Activated CD4-positive, alpha-beta T cell treated with anti-CD3 and anti-CD28 coated beads, Interleukin-2, amount 10 ng/mL, durations not matched to agents 7 days and 5 days (primary cell): ENCODE data around the gene IZUMO4. TPM values are rescaled to one million over a fixed set of nuclear protein-coding genes. Genes with fewer than 3 reads are reported as not detected.
A peak's percentile ranks its signal among the peaks of the same experiment; 100 is the strongest.

Source experiments
- CTCF ChIA-PET: fragments of 350-600 bp; sonication (Branson Sonifier 250); formaldehyde crosslinking; loops from one replicate; lab custom pipeline; 2021; ENCODE audit warnings: antibody characterized with exemption; lab: Charles Lee
- POLR2A ChIA-PET: fragments of 350-600 bp; sonication (Branson Sonifier 250); formaldehyde crosslinking; loops from one replicate; lab custom pipeline; 2021; ENCODE audit warnings: antibody characterized with exemption; lab: Charles Lee
- DNase-seq: peaks from one replicate; pipeline ENCODE4 v3.0.0-alpha.2; 2020
- H3K27ac Mint-ChIP-seq: one replicate; pipeline ENCODE4 v1.8.0; 2021; ENCODE audit warnings: mild to moderate bottlenecking, moderate library complexity, mixed read lengths
- H3K27me3 Mint-ChIP-seq: one replicate; pipeline ENCODE4 v1.8.0; 2021; ENCODE audit warnings: mixed read lengths
- H3K36me3 Mint-ChIP-seq: one replicate; pipeline ENCODE4 v1.8.0; 2021; ENCODE audit warnings: low read depth, mixed read lengths
- H3K4me1 Mint-ChIP-seq: one replicate; pipeline ENCODE4 v1.8.0; 2021; ENCODE audit warnings: mixed read lengths
- H3K4me3 Mint-ChIP-seq: one replicate; pipeline ENCODE4 v1.8.0; 2021; ENCODE audit warnings: mild to moderate bottlenecking, moderate library complexity, mixed read lengths
- H3K9me3 Mint-ChIP-seq: one replicate; pipeline ENCODE4 v1.8.0; 2021; ENCODE audit warnings: mixed read lengths
- total RNA-seq, 2 experiments: library from RNA; stranded (reverse); gene quantifications; one replicate each; pipeline ENCODE4 v1.2.3, GENCODE V29; 2021

Gene IZUMO4
- total RNA-seq, 2 experiments from 2014 or later: 7.5 to 9.9 TPM

DNA sequence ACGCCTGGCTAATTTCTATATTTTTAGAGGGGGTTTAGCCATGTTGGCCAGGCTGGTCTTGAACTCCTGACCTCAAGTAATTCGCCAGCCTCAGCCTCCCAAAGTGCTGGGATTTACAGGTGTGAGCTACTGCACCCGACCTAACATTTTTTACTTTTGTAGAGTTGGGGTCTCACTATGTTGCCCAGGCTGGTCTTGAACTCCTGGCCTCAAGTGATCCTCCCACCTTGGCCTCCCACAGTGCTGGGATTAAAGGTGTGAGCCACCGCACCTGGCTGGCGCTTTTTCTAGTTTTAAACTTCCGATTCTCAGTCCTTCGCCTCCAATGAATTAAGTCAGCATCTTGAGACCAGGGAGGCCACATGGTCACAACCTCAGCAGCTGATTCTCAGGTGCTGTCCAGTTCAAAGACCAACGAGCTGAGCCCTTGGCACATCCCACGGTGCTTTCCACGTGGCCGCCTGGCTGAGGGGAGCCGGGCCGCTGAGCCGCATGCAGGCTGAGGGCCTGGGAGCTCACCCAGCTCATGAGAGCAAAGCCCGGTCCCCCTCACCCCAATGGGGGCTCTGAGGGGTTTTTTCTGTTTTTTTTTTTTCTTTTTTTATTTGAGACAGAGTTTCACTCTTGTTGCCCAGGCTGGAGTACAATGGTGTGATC is 45.6 kb downstream of the IZUMO4 start:
- Mint-ChIP-seq H3K27me3 (no peaks in the 10 kb centered on the region), H3K9me3 (no peaks in the 10 kb centered on the region), H3K4me3 (no peak overlapping the region), H3K27ac (no peak overlapping the region), H3K4me1 (peaks cover 18% of the 10 kb centered on the region), H3K36me3 (peaks cover 6% of the 10 kb centered on the region)
- POLR2A ChIA-PET: no interaction called here
- CTCF ChIA-PET: interaction anchor here (0.6 to 2.0 kb wide), 3 partner anchors 14 to 407 kb away, joined by 3 to 6 read pairs (median 4); no protein-coding TSS in a partner anchor
- DNase-seq: no peak

DNA sequence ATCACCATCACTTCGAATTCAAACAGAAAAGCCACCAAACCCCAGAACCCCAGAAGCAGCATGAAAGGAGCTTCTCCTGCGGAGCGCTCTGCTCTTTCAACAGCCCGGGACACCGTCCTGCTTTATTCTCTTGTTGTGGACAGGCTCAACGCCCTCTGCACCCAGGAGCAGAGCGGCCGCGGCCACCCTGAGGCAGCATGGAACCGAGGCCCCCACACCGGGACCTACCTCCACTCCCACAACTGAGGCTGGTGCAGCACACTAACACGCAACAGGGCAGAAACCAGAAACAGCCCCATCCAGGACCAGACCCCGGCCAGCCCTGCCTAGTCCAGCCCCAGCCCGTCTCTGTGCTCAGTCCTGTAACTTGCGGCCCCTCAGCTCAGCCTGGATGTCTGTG is 47.5 kb downstream of the IZUMO4 start:
- no peak for DNase-seq
- Mint-ChIP-seq H3K9me3 (no peaks in the 10 kb centered on the region), H3K27me3 (no peaks in the 10 kb centered on the region), H3K36me3 (peaks cover 13% of the 10 kb centered on the region), H3K27ac (no peak overlapping the region), H3K4me3 (no peak overlapping the region), H3K4me1 (peaks cover 30% of the 10 kb centered on the region)
- ChIA-PET CTCF (no interaction called here), POLR2A (no interaction called here)

DNA sequence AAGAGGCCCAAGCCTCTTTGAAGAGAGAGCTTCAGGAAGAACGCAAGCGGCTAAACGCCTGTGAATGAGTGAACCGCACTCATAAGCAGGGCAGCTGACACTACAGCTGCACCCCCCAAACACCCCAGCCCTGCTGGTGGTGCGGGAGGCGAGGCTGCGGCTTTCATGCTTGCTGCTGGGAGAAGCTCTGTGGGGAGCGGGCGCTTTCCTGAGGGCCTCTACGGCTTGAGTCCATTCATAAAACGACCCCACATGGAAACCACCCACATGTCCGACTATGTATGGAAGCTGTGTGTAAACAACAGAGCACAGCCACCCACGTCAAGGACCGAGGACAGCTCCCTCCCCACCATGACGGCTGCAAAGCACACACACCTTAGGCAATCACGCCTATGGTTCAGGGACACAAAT is 49.1 kb downstream of the IZUMO4 start:
- Mint-ChIP-seq H3K4me3 (no peak overlapping the region), H3K4me1 (peaks cover 43% of the 10 kb centered on the region), H3K9me3 (no peaks in the 10 kb centered on the region), H3K27ac (peak overlapping the region; percentile 65), H3K36me3 (peaks cover 15% of the 10 kb centered on the region), H3K27me3 (no peaks in the 10 kb centered on the region)
- ChIA-PET POLR2A (no interaction called here), CTCF (interaction anchor here (1.0 kb wide), 1 partner anchor 48 kb away, joined by 3 read pairs; no protein-coding TSS in a partner anchor)
- no peak for DNase-seq

DNA sequence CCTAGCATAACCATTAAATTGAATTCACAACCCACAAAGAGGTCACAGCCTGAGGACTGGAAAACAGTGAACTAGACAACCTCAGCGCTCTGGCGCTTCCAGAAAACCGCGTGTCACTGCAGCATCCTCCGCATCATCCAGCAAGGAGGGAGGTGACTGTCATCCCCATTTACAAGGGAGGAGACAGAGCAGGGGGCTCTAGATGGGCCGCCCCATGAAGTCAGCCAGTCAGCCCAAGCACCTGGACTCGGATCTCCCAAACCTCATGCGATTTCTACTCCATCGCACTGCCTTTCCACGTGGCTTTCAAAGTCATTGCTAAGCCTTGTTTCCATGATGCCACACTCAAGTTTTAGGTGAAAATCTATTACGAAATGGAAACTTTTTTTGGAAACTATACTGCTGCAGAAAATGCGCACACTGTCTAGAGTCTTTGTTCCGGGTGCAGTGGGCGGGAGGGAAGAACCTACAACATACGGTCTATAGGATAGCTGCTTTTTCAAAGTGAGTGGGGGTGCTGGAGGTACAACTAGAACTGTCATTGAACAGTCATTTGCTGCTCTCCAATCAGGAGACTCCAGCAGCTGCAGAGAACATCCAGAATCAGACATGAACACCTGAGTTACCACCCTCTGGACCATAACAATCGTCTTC is 51.9 kb downstream of the IZUMO4 start:
- H3K9me3 Mint-ChIP-seq: no peaks in the 10 kb centered on the region
- no peak overlapping the region for H3K27ac Mint-ChIP-seq
- peaks cover 15% of the 10 kb centered on the region for H3K36me3 Mint-ChIP-seq
- peak overlapping the region; percentile 78 for H3K4me3 Mint-ChIP-seq
- POLR2A ChIA-PET: no interaction called here
- H3K4me1 Mint-ChIP-seq: peaks cover 57% of the 10 kb centered on the region
- CTCF ChIA-PET: interaction anchor here (0.6 kb wide), 2 partner anchors 87 to 100 kb away, joined by 3 to 4 read pairs; no protein-coding TSS in a partner anchor
- H3K27me3 Mint-ChIP-seq: no peaks in the 10 kb centered on the region
- DNase-seq: no peak

Other genes with a start within 250 kb of the IZUMO4 start
- 10 to 100 TPM; 44.2 to 54.7 TPM for gene REXO1, start 248.4 kb upstream of the IZUMO4 start, total RNA-seq
- gene KLF16, start 233.3 kb upstream of the IZUMO4 start, total RNA-seq: 10 to 100 TPM; 24.0 to 25.5 TPM
- gene ABHD17A, start 211.4 kb upstream of the IZUMO4 start, total RNA-seq: 100 to 1,000 TPM; 180 TPM
- 10 to 100 TPM; 10.6 to 13.3 TPM for gene ADAT3, start 191.5 kb upstream of the IZUMO4 start, total RNA-seq
- 10 to 100 TPM; 27.5 to 37.9 TPM for gene SCAMP4, start 191.5 kb upstream of the IZUMO4 start, total RNA-seq
- gene CSNK1G2, start 155.7 kb upstream of the IZUMO4 start, total RNA-seq: 100 to 1,000 TPM; 112 to 119 TPM
- 10 to 100 TPM; 61.3 to 66.3 TPM for gene BTBD2, start 81.2 kb upstream of the IZUMO4 start, total RNA-seq
- 100 to 1,000 TPM; 198 to 228 TPM for gene MKNK2, start 45.7 kb upstream of the IZUMO4 start, total RNA-seq
- 100 to 1,000 TPM; 217 to 239 TPM for gene MOB3A, start 589 bp upstream of the IZUMO4 start, total RNA-seq
- gene AP3D1, start 54.7 kb downstream of the IZUMO4 start, total RNA-seq: 10 to 100 TPM; 95.7 to 95.8 TPM
- 10 to 100 TPM; 62.3 to 66.2 TPM for gene DOT1L, start 67.0 kb downstream of the IZUMO4 start, total RNA-seq
- gene PLEKHJ1, start 139.4 kb downstream of the IZUMO4 start, total RNA-seq: 10 to 100 TPM; 56.2 to 71.9 TPM
- 100 to 1,000 TPM; 142 to 151 TPM for gene SF3A2, start 139.9 kb downstream of the IZUMO4 start, total RNA-seq
- 1 to 10 TPM; 5.2 to 9.2 TPM for gene AMH, start 152.4 kb downstream of the IZUMO4 start, total RNA-seq
- gene JSRP1, start 159.5 kb downstream of the IZUMO4 start, total RNA-seq: under 1 TPM in 1 of 2 experiments, not detected in 1; 0.27 TPM
- gene PEAK3, start 185.3 kb downstream of the IZUMO4 start, total RNA-seq: under 1 TPM; 0.17 to 0.25 TPM
- gene LINGO3, start 211.2 kb downstream of the IZUMO4 start, total RNA-seq: under 1 TPM; 0.35 to 0.44 TPM
- gene LSM7, start 231.7 kb downstream of the IZUMO4 start, total RNA-seq: 100 to 1,000 TPM; 105 to 114 TPM
- gene SPPL2B, start 231.8 kb downstream of the IZUMO4 start, total RNA-seq: 10 to 100 TPM; 69.9 to 96.6 TPM